Esophagus (tissue), 2 donors: Measurements from ENCODE around the gene CCL5. TPM values are rescaled to one million over a fixed set of nuclear protein-coding genes. Genes with fewer than 3 reads are reported as not detected.
"Not testable (repeated sequence)": the region's sequence is repeated elsewhere in the genome, so short reads cannot be mapped to it uniquely, and the experiment has no call there.

Experiments
- H3K27ac ChIP-seq, 2 donors: one replicate each; pipeline ENCODE4 v1.5.1; 2013; ENCODE audit warnings: low read depth in 2 of 2, mild to moderate bottlenecking in 2 of 2, inconsistent platforms in 1 of 2, low read length in 1 of 2, moderate library complexity in 1 of 2
- H3K27me3 ChIP-seq, 2 donors: one replicate each; pipeline ENCODE4 v1.6.1; 2013; ENCODE audit warnings: low read length in 2 of 2, control low read depth in 1 of 2, mild to moderate bottlenecking in 1 of 2; ENCODE audit not compliant: insufficient read depth in 2 of 2, control insufficient read depth in 1 of 2
- H3K36me3 ChIP-seq, 2 donors: one replicate each; pipeline ENCODE4 v1.6.1; 2013; ENCODE audit warnings: low read length in 1 of 2; ENCODE audit not compliant: control insufficient read depth in 2 of 2, insufficient read depth in 2 of 2
- H3K4me1 ChIP-seq, 2 donors: one replicate each; pipeline ENCODE4 v1.6.1; 2013; ENCODE audit warnings: low read length in 1 of 2; ENCODE audit not compliant: control insufficient read depth in 2 of 2, insufficient read depth in 2 of 2
- H3K4me3 ChIP-seq, 2 donors: one replicate each; pipeline ENCODE4 v1.5.1; 2013; ENCODE audit warnings: low read length in 2 of 2, mild to moderate bottlenecking in 2 of 2, low read depth in 1 of 2, moderate library complexity in 1 of 2
- H3K9me3 ChIP-seq, 2 donors: one replicate each; pipeline ENCODE4 v1.6.1; 2013; ENCODE audit warnings: mild to moderate bottlenecking in 2 of 2, low read depth in 1 of 2, low read length in 1 of 2, moderate library complexity in 1 of 2; ENCODE audit not compliant: control insufficient read depth in 2 of 2, insufficient read depth in 1 of 2
- WGBS, 2 donors: extraction: QIAGEN DNeasy Blood & Tissue Kit; methylation state at CpG; one replicate each; pipeline ENCODE4 v1.1.7; 2013; 5-methylcytosine and 5-hydroxymethylcytosine counted together
- polyA plus RNA-seq, 2 donors: library from polyadenylated mRNA; stranded (reverse); fragments of 200-250 nt; gene quantifications; one replicate each; pipeline ENCODE4 v1.2.3, GENCODE V29; 2013
- donor health status: healthy with polysubstance abuse.
- donor health status: Bipolar disorder and iron deficiency.

CCL5 gene
- polyA plus RNA-seq, 2 donors: 6.3 to 6.9 TPM

- 46 to 59% methylated on average over 5 of the region's 5 CpGs for WGBS, 2 donors
- H3K27me3 ChIP-seq: no peaks in the 10 kb centered on the region
- H3K27ac ChIP-seq: no peak overlapping the region
- no peaks in the 10 kb centered on the region for H3K36me3 ChIP-seq
- no peak overlapping the region for H3K4me3 ChIP-seq
- no peaks in the 10 kb centered on the region for H3K9me3 ChIP-seq
- H3K4me1 ChIP-seq: peaks cover 0 to 8% of the 10 kb centered on the region in 2 donors
These were observed 20.1 kb upstream of the CCL5 start for GRCh38 chr17:35900280-35900679.

- H3K27me3 ChIP-seq: no peaks in the 10 kb centered on the region
- 45 to 53% methylated on average over 6 of the region's 6 CpGs for WGBS, 2 donors
- no peak overlapping the region for H3K4me3 ChIP-seq
- peaks cover 0 to 8% of the 10 kb centered on the region in 2 donors for H3K4me1 ChIP-seq
- no peaks in the 10 kb centered on the region for H3K9me3 ChIP-seq
- no peaks in the 10 kb centered on the region for H3K36me3 ChIP-seq
- no peak overlapping the region for H3K27ac ChIP-seq
These were observed 18.3 kb upstream of the CCL5 start for GRCh38 chr17:35898283-35899070.

- not testable (repeated sequence) for H3K27me3 ChIP-seq, H3K9me3 ChIP-seq, H3K4me1 ChIP-seq, H3K4me3 ChIP-seq, H3K27ac ChIP-seq, H3K36me3 ChIP-seq
- 94 to 98% methylated on average over 7 of the region's 7 CpGs for WGBS, 2 donors
These were observed 17.6 kb upstream of the CCL5 start for GRCh38 chr17:35897772-35898171.

GRCh38 chr17:35895636-35896587 lies 15.8 kb upstream of the CCL5 start:
- Histone ChIP-seq H3K27ac (no peak overlapping the region), H3K9me3 (no peaks in the 10 kb centered on the region), H3K4me1 (peaks cover 0 to 8% of the 10 kb centered on the region in 2 donors), H3K4me3 (no peak overlapping the region), H3K27me3 (no peaks in the 10 kb centered on the region), H3K36me3 (no peaks in the 10 kb centered on the region)
- 76 to 80% methylated on average over 14 of the region's 14 CpGs for WGBS, 2 donors

GRCh38 chr17:35894206-35894605 lies 14.0 kb upstream of the CCL5 start:
- H3K9me3 ChIP-seq: no peaks in the 10 kb centered on the region
- H3K4me1 ChIP-seq: peaks cover 0 to 2% of the 10 kb centered on the region in 2 donors
- no peak overlapping the region for H3K4me3 ChIP-seq
- WGBS, 2 donors: 93% methylated on average over 7 of the region's 7 CpGs
- H3K36me3 ChIP-seq: no peaks in the 10 kb centered on the region
- H3K27ac ChIP-seq: no peak overlapping the region
- H3K27me3 ChIP-seq: no peaks in the 10 kb centered on the region

GRCh38 chr17:35893751-35894150 lies 13.6 kb upstream of the CCL5 start:
- Histone ChIP-seq H3K27me3 (no peaks in the 10 kb centered on the region), H3K36me3 (no peaks in the 10 kb centered on the region), H3K4me1 (peaks cover 0 to 2% of the 10 kb centered on the region in 2 donors), H3K9me3 (no peaks in the 10 kb centered on the region), H3K27ac (no peak overlapping the region), H3K4me3 (no peak overlapping the region)
- WGBS, 2 donors: 94 to 95% methylated on average over 4 of the region's 4 CpGs

- Histone ChIP-seq H3K9me3 (no peaks in the 10 kb centered on the region), H3K4me1 (peaks cover 0 to 2% of the 10 kb centered on the region in 2 donors), H3K4me3 (no peak overlapping the region), H3K27me3 (no peaks in the 10 kb centered on the region), H3K27ac (no peak overlapping the region), H3K36me3 (no peaks in the 10 kb centered on the region)
- WGBS, 2 donors: 29 to 40% methylated on average over 6 of the region's 6 CpGs
These were observed 12.2 kb upstream of the CCL5 start for GRCh38 chr17:35892091-35893035.

- Histone ChIP-seq H3K4me3 (no peak overlapping the region), H3K4me1 (peaks cover 0 to 2% of the 10 kb centered on the region in 2 donors), H3K36me3 (no peaks in the 10 kb centered on the region), H3K27me3 (no peaks in the 10 kb centered on the region), H3K9me3 (no peaks in the 10 kb centered on the region), H3K27ac (no peak overlapping the region)
- 79 to 85% methylated on average over 4 of the region's 4 CpGs for WGBS, 2 donors
These were observed 11.1 kb upstream of the CCL5 start for GRCh38 chr17:35891269-35891668.

- WGBS, 2 donors: 47 to 58% methylated on average over 4 of the region's 4 CpGs
- no peaks in the 10 kb centered on the region for H3K27me3 ChIP-seq
- H3K9me3 ChIP-seq: no peaks in the 10 kb centered on the region
- no peaks in the 10 kb centered on the region for H3K36me3 ChIP-seq
- H3K4me3 ChIP-seq: no peak overlapping the region
- no peaks in the 10 kb centered on the region for H3K4me1 ChIP-seq
- H3K27ac ChIP-seq: no peak overlapping the region
These were observed 10.6 kb upstream of the CCL5 start for GRCh38 chr17:35890774-35891155.
